GM12874 (cell line): ENCODE measurements around the gene RAP1A.

Source experiments
- TF ChIP-seq, protein P1 (sequence below): IDR thresholded peaks from 2 replicates; pipeline ENCODE4 v1.5.1; 2011; ENCODE audit warnings: low read depth, mild to moderate bottlenecking, control low read depth, low read length, moderate library complexity; ENCODE audit not compliant: insufficient read depth

Gene RAP1A

GRCh38 chr1:111738133-111738435, 118.5 kb downstream of the RAP1A start:
- TF ChIP-seq, protein P1, sequence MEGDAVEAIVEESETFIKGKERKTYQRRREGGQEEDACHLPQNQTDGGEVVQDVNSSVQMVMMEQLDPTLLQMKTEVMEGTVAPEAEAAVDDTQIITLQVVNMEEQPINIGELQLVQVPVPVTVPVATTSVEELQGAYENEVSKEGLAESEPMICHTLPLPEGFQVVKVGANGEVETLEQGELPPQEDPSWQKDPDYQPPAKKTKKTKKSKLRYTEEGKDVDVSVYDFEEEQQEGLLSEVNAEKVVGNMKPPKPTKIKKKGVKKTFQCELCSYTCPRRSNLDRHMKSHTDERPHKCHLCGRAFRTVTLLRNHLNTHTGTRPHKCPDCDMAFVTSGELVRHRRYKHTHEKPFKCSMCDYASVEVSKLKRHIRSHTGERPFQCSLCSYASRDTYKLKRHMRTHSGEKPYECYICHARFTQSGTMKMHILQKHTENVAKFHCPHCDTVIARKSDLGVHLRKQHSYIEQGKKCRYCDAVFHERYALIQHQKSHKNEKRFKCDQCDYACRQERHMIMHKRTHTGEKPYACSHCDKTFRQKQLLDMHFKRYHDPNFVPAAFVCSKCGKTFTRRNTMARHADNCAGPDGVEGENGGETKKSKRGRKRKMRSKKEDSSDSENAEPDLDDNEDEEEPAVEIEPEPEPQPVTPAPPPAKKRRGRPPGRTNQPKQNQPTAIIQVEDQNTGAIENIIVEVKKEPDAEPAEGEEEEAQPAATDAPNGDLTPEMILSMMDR: no peak

DNA sequence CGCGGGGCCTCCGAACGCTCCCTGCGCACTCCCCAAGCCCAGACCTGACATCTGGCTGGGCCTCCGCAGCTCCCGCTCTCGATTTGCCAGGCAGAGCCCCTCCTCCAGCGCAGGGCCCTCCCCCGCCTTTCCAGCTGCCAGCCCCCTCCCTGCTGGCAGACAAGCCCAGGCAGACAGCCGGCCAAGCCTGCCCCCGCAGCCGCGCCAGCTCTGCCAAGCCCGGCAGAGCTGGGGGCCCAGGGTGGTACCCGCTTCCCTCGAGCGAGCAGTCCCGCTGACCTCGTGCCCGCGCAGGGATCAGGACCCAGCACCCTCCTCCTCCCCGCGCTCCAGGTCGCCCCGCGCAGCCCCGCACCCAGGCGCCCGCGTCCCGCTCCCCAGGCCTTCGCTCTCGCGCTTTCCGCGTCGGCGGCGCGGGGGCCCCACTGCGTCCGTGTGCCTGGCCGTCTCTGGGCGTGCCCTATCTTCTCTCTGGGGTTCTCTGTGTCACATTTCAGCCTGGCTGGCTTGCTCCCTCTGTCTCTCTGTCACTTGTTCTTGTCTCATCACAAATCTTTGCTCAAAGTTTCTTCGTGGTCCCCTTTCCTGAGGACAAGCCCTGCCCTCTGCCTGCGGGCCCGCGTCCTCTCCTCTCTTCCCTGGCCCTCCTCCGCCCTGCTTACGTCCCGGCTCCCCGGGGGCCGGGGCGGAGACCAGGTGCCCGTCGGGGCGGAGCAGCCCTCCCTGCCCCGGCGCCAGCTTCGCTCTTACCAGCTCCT, 119.0 kb downstream of the RAP1A start:
- TF ChIP-seq, protein P1: no peak

- TF ChIP-seq, protein P1: no peak
Measured at GRCh38 chr1:111739194-111739924, 119.8 kb downstream of the RAP1A start, which contains the start of gene INKA2. Gene INKA2 (minus strand): TSS chr1:111739395. CDS start chr1:111739242, 153 bp downstream.

DNA sequence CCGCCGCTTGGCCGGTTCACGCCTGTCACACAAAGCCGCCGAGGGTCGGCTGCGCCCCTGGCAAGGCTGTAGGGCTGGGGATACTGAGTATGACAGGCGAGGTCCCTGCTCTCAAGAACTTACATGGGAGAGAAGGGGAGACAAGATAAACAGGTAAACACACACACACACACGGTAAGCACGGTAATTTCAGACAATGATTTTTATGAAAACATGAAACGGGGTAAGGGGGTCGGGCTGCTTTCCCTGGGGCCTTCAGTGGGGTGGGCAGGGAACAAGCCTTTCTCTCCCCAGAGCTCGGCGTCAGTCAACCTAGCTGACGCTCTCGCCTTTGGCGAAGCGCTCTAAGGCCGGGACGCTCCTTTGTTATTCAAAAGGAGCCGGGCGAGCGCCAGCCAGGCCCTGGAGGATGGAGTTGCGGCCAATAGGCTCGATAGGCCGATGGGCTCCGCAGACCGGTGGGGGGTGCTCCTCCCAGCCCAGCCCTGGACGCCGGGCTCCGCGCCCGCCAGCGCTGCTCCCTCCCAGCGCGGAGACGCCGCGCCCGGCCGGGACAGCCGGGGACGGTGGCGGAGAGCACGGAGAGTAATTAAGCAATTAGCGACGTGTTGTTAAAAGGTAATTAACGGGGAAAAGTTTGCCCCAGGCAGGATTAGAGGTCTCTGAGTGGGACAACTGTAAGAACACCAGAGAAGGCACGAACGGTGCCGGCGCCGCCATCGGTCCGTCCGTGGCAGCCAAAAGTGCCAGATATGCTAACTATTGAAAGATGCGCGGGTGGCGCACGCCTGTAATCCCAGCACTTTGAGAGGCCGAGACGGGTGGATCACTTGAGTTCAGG, 120.6 kb downstream of the RAP1A start:
- TF ChIP-seq, protein P1: no peak

- TF ChIP-seq, protein P1: no peak
Measured at GRCh38 chr1:111742938-111743549, 123.5 kb downstream of the RAP1A start.

- TF ChIP-seq, protein P1: no peak
Measured at GRCh38 chr1:111743679-111744101, 124.1 kb downstream of the RAP1A start.
